Loucy (cell line): ENCODE data around the gene GNG8.
A peak's percentile ranks its signal among the peaks of the same experiment; 100 is the strongest.

ENCODE experiments used
- H2AFZ ChIP-seq: fragments of 200-600 bp; sonication (generic); 2 replicates; pipeline ENCODE4 v1.6.0; 2016; ENCODE audit warnings: antibody characterized with exemption, mild to moderate bottlenecking, low read length, moderate library complexity
- H3F3A ChIP-seq: fragments of 200-600 bp; 2 replicates; pipeline ENCODE4 v1.6.0; 2016; ENCODE audit warnings: antibody characterized with exemption, low read depth, mild to moderate bottlenecking
- H3K27me3 ChIP-seq: fragments of 200-600 bp; sonication (generic); 2 replicates; pipeline ENCODE4 v1.6.1; 2014; ENCODE audit warnings: low read length, mild to moderate bottlenecking; ENCODE audit not compliant: insufficient read depth, poor library complexity, severe bottlenecking
- H3K36me3 ChIP-seq: fragments of 200-600 bp; sonication (generic); 2 replicates; pipeline ENCODE4 v1.6.1; 2016; ENCODE audit warnings: low read length; ENCODE audit not compliant: insufficient read depth
- H3K4me1 ChIP-seq: fragments of 200-600 bp; sonication (generic); 2 replicates; pipeline ENCODE4 v1.5.1; 2014; ENCODE audit warnings: low read length, mild to moderate bottlenecking; ENCODE audit not compliant: insufficient read depth, poor library complexity, severe bottlenecking
- H3K4me2 ChIP-seq: fragments of 200-600 bp; sonication (generic); 2 replicates; pipeline ENCODE4 v1.6.0; 2014; ENCODE audit warnings: antibody characterized with exemption, low read length, low read depth, mild to moderate bottlenecking; ENCODE audit not compliant: poor library complexity, severe bottlenecking
- H3K4me3 ChIP-seq: fragments of 200-600 bp; sonication (generic); 2 replicates; pipeline ENCODE4 v1.5.1; 2014; ENCODE audit warnings: low read length, mild to moderate bottlenecking, mixed read lengths; ENCODE audit not compliant: poor library complexity, severe bottlenecking
- H3K79me2 ChIP-seq: fragments of 200-600 bp; sonication (generic); 2 replicates; pipeline ENCODE4 v1.6.1; 2014; ENCODE audit warnings: low read length; ENCODE audit not compliant: insufficient read depth
- H3K9ac ChIP-seq: fragments of 200-600 bp; sonication (generic); 2 replicates; pipeline ENCODE4 v1.6.0; 2014; ENCODE audit warnings: mild to moderate bottlenecking, low read depth, low read length, moderate library complexity; ENCODE audit not compliant: poor library complexity, severe bottlenecking
- H3K9me2 ChIP-seq: fragments of 200-600 bp; sonication (generic); replicated peaks from 2 replicates; pipeline ENCODE4 v1.6.1; 2016; ENCODE audit warnings: low read depth, low read length, mixed read lengths
- H3K9me3 ChIP-seq: fragments of 200-600 bp; sonication (generic); 2 replicates; pipeline ENCODE4 v1.6.1; 2014; ENCODE audit warnings: mild to moderate bottlenecking, antibody characterized with exemption, low read length, low read depth; ENCODE audit not compliant: insufficient read depth
- H4K20me1 ChIP-seq: fragments of 200-600 bp; sonication (generic); 2 replicates; pipeline ENCODE4 v1.6.0; 2014; ENCODE audit warnings: antibody characterized with exemption, low read length, mild to moderate bottlenecking; ENCODE audit not compliant: insufficient read depth, poor library complexity, severe bottlenecking
- CTCF ChIP-seq: fragments of 200-600 bp; sonication (generic); conservative IDR thresholded peaks from 2 replicates; pipeline ENCODE4 v1.5.1; 2014; ENCODE audit warnings: mild to moderate bottlenecking, antibody characterized with exemption, low read length
- EZH2phosphoT487 ChIP-seq: fragments of 200-600 bp; IDR thresholded peaks from 2 replicates; pipeline ENCODE4 v1.6.1; 2018; ENCODE audit warnings: antibody characterized with exemption, mild to moderate bottlenecking, moderate library complexity, borderline replicate concordance

Gene GNG8

DNA sequence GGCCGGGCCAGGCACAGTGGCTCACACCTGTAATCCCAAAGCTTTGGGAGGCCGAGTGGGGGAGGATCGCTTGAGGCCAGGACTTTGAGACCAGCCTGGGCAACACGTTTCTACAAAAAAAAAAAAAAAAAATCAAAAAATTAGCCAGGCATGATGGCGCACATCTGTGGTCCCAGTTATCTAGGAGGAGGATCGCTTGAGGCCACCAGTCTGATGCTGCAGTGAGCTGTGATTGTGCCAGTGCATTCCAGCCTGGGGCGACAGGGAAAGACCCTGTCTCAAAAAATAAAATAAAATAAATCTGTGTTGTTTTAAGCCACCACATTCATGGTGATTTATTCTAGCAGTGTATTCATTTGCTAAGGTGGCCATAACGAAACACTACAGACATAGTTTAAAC lies 29.1 kb upstream of the GNG8 start:
- no peaks in the 10 kb centered on the region for H3K27me3 ChIP-seq
- no peak overlapping the region for H2AFZ ChIP-seq

DNA sequence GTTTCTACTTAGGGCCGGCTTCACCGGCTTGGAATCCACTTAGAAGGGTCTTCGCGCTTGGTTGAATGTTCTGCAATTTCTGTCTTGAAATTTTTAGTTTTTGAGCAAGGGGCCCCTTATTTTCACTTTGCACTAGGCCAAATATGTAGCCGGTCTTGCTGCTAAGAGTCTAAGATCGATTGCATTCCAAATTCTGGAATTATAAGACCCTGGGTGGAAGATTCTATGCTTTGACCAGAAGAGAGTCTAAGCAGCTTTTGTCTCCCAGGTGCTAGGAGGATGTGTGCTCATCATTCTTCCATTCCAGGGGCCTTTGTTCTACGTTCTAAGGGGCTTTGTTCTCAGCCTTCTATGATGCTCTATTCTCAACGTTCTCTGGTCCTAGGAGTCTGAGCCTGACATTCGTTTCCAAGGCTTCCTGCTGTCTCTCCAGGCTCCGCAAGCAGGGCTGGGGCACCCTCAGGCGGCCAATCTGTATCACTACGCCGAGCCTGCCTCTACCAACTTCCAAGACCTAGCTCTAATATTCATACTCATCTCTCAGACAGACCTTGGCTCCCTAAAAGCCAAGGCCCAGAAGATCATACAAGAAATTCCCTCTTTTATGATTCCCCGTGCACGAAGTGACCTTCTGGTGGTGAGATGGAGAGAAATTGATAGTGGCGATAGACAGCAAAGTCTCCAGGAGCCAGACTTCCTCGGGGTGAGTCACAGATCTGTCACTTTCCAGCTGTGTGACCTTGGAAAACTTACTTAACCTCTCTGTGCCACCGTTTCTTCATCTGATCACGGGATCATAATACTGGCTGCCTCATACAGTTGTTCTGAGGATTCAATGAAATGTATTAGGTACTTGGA lies 26.0 kb upstream of the GNG8 start:
- H3K36me3 ChIP-seq = no peaks in the 10 kb centered on the region
- H3K4me3 ChIP-seq = peak overlapping the region; percentile 71
- 0 out of 2 replicates have a peak, but pooled peaks cover 4% of the 10 kb centered on the region for H3F3A ChIP-seq
- no peak for TF ChIP-seq EZH2phosphoT487
- TF ChIP-seq CTCF = peak; percentile 93
- no peaks in the 10 kb centered on the region for H4K20me1 ChIP-seq
- H3K9me2 ChIP-seq = no peaks in the 10 kb centered on the region
- no peaks in the 10 kb centered on the region for H3K9me3 ChIP-seq
- peak overlapping the region; percentile 84 for H3K4me2 ChIP-seq
- peak overlapping the region; percentile 40; the same call in 1 of the 2 replicates for H2AFZ ChIP-seq
- no peaks in the 10 kb centered on the region for H3K79me2 ChIP-seq
- peak overlapping the region; percentile 14 for H3K9ac ChIP-seq
- H3K27me3 ChIP-seq = no peaks in the 10 kb centered on the region
- H3K4me1 ChIP-seq = peaks cover 27% of the 10 kb centered on the region

More for the DNA sequence above, 29.1 kb upstream of the GNG8 start:
- H3K4me3 ChIP-seq = no peak overlapping the region
- H4K20me1 ChIP-seq = no peaks in the 10 kb centered on the region
- H3F3A ChIP-seq = 0 out of 2 replicates have a peak, but pooled peaks cover 4% of the 10 kb centered on the region
- H3K9ac ChIP-seq = no peak overlapping the region
- H3K36me3 ChIP-seq = no peaks in the 10 kb centered on the region
- H3K79me2 ChIP-seq = no peaks in the 10 kb centered on the region
- no peaks in the 10 kb centered on the region for H3K9me2 ChIP-seq
- H3K4me2 ChIP-seq = no peak overlapping the region
- TF ChIP-seq EZH2phosphoT487 (no peak), CTCF (no peak)
- peaks cover 16% of the 10 kb centered on the region for H3K4me1 ChIP-seq
- no peaks in the 10 kb centered on the region for H3K9me3 ChIP-seq

DNA sequence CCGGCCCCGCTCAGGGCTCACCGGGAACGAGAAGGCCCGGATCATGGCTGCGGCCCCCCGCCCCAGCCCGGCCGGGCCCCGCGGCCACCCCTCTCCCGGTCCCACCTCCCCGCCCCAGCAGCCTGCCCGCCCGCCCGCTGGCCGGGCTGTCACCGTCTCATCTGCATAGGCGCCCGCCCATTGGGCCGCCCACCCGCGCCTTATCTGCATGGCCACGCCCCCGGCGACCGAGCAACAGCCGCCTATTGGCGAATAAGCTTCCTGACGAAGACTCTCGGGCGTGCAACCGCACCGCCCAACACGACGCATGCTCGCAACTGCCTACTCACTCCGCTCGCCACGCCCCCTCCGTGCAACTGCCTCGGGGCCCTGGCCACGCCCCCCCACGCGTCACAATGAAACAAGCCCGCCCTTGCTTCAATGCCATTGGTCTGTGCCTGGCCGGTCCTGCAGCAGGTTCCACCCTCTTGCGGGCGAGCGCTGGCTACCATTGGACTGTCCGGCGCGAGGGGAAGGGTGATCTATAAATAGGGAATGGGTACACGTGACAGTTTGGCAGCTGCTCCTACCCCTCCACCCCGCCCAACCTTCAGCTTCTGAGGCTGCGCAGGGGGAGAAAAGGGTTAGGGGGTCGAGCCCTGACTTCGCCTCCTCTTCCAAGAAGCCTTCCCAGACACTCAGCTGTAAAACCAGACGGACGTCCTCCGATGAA lies 25.2 kb upstream of the GNG8 start, which contains the start of gene DACT3:
TSS of gene DACT3 (minus strand) at position 163 of the 712 bp plus-strand sequence. CDS start at position 45, 118 bp downstream.
- Histone ChIP-seq H2AFZ (peak within 1 kb of the TSS; percentile 76), H3K4me1 (peaks cover 27% of the 10 kb centered on the region), H3F3A (0 out of 2 replicates have a peak, but pooled peaks cover 4% of the 10 kb centered on the region), H4K20me1 (no peaks in the 10 kb centered on the region), H3K4me3 (peak within 1 kb of the TSS; percentile 72), H3K36me3 (no peaks in the 10 kb centered on the region), H3K4me2 (peak within 1 kb of the TSS; percentile 84), H3K9ac (peak within 1 kb of the TSS; percentile 14), H3K79me2 (no peaks in the 10 kb centered on the region), H3K27me3 (no peaks in the 10 kb centered on the region), H3K9me2 (no peaks in the 10 kb centered on the region), H3K9me3 (no peaks in the 10 kb centered on the region)
- no peak for TF ChIP-seq EZH2phosphoT487
- no peak for TF ChIP-seq CTCF
